Common myeloid progenitor, CD34-positive (primary cell): Measurements from ENCODE around the gene RAPGEFL1.

ENCODE experiments used
- CTCF ChIA-PET: fragments of 350-600 bp; sonication (Branson Sonifier 250); formaldehyde crosslinking; loops from one replicate; lab custom pipeline; 2021; ENCODE audit warnings: antibody characterized with exemption; lab: Charles Lee
- POLR2A ChIA-PET: fragments of 350-600 bp; sonication (Branson Sonifier 250); formaldehyde crosslinking; loops from one replicate; lab custom pipeline; 2021; ENCODE audit warnings: antibody characterized with exemption; lab: Charles Lee
- DNase-seq, 3 donors: peaks; one replicate each; pipeline versions ENCODE4 v3.0.0 to v3.0.0-alpha.2; 2013
- H3K27ac ChIP-seq, 2 experiments: 1 replicate in 1 of 2; 2 replicates in 1 of 2; pipeline ENCODE4 v1.7.0; 2013; ENCODE audit warnings: inconsistent platforms in 2 of 2, low read length in 2 of 2, mild to moderate bottlenecking in 2 of 2, low read depth in 1 of 2, moderate library complexity in 1 of 2; ENCODE audit not compliant: severe bottlenecking in 2 of 2, insufficient read depth in 1 of 2, poor library complexity in 1 of 2
- H3K27me3 ChIP-seq, 5 experiments: replicated peaks in 2 of 5; 1 replicate in 3 of 5; 2 replicates in 2 of 5; pipeline versions ENCODE4 v1.6.1 to v1.7.0; 2013; ENCODE audit warnings: low read length in 4 of 5, mild to moderate bottlenecking in 2 of 5, moderate library complexity in 2 of 5, inconsistent platforms in 1 of 5; ENCODE audit not compliant: insufficient read depth in 5 of 5, control insufficient read depth in 4 of 5
- H3K36me3 ChIP-seq, 4 experiments: 1 replicate in 2 of 4; 2 replicates in 2 of 4; pipeline versions ENCODE4 v1.6.1 to v1.7.0; 2013; ENCODE audit warnings: low read length in 3 of 4, control low read depth in 1 of 4, mild to moderate bottlenecking in 1 of 4; ENCODE audit not compliant: control insufficient read depth in 4 of 4, insufficient read depth in 4 of 4
- H3K4me1 ChIP-seq, 4 experiments: 1 replicate in 3 of 4; 2 replicates in 1 of 4; pipeline versions ENCODE4 v1.6.1 to v1.7.1; 2013; ENCODE audit warnings: low read length in 3 of 4, mild to moderate bottlenecking in 3 of 4, control low read depth in 1 of 4, inconsistent platforms in 1 of 4, moderate library complexity in 1 of 4; ENCODE audit not compliant: control insufficient read depth in 4 of 4, insufficient read depth in 4 of 4; ENCODE audit errors: control extremely low read depth in 1 of 4
- H3K4me3 ChIP-seq, 7 experiments: 1 replicate in 4 of 7; 2 replicates in 3 of 7; pipeline versions ENCODE4 v1.5.1 to v1.7.0; 2013; ENCODE audit warnings: mild to moderate bottlenecking in 7 of 7, low read length in 6 of 7, moderate library complexity in 6 of 7, inconsistent platforms in 2 of 7, low read depth in 2 of 7, control low read depth in 1 of 7; ENCODE audit not compliant: insufficient read depth in 4 of 7, control insufficient read depth in 1 of 7; ENCODE audit errors: extremely low read depth in 1 of 7
- H3K9me3 ChIP-seq, 5 experiments: 1 replicate in 4 of 5; 2 replicates in 1 of 5; pipeline versions ENCODE4 v1.6.1 to v1.7.1; 2013; ENCODE audit warnings: low read length in 4 of 5, mild to moderate bottlenecking in 2 of 5, inconsistent platforms in 1 of 5, low read depth in 1 of 5, moderate library complexity in 1 of 5; ENCODE audit not compliant: control insufficient read depth in 4 of 5, insufficient read depth in 2 of 5; ENCODE audit errors: control extremely low read depth in 1 of 5
- WGBS: methylation state at CpG from one replicate; pipeline ENCODE4 v1.1.5; 2013; ENCODE audit not compliant: insufficient coverage; 5-methylcytosine and 5-hydroxymethylcytosine counted together

Gene RAPGEFL1

GRCh38 chr17:40187238-40187637, 10.0 kb downstream of the RAPGEFL1 start:
- POLR2A ChIA-PET, result no interaction called here
- 100% methylated on average over 3 of the region's 3 CpGs for WGBS
- Histone ChIP-seq H3K27me3 (peaks cover 0 to 2% (median 0%) of the 10 kb centered on the region in 5 experiments), H3K9me3 (no peaks in the 10 kb centered on the region), H3K4me1 (peaks cover 0 to 17% (median 12%) of the 10 kb centered on the region in 4 experiments), H3K27ac (no peak overlapping the region), H3K4me3 (no peak overlapping the region), H3K36me3 (peaks cover 0 to 2% (median 0%) of the 10 kb centered on the region in 4 experiments)
- CTCF ChIA-PET, result no interaction called here
- no peak for DNase-seq

GRCh38 chr17:40188694-40189093, 11.4 kb downstream of the RAPGEFL1 start:
- WGBS, result 88% methylated on average over 1 of the region's 6 CpGs
- Histone ChIP-seq H3K27me3 (peaks cover 0 to 3% (median 0%) of the 10 kb centered on the region in 5 experiments), H3K4me1 (peaks cover 0 to 21% (median 12%) of the 10 kb centered on the region in 4 experiments), H3K9me3 (no peaks in the 10 kb centered on the region), H3K27ac (no peak overlapping the region), H3K4me3 (no peak overlapping the region), H3K36me3 (peaks cover 0 to 2% (median 0%) of the 10 kb centered on the region in 4 experiments)
- DNase-seq, result no peak
- ChIA-PET POLR2A (no interaction called here), CTCF (interaction anchor here (1.1 to 8.2 kb wide), 8 partner anchors 7 to 173 kb away, joined by 3 to 70 read pairs (median 7); partner anchors contain the start of gene CSF3)

GRCh38 chr17:40190197-40191021, 13.1 kb downstream of the RAPGEFL1 start:
- H3K4me1 ChIP-seq, result peaks cover 0 to 29% (median 12%) of the 10 kb centered on the region in 4 experiments
- H3K9me3 ChIP-seq, result no peaks in the 10 kb centered on the region
- POLR2A ChIA-PET, result interaction anchor here (0.5 kb wide), 1 partner anchor 13 kb away, joined by 3 read pairs; no protein-coding TSS in a partner anchor
- 43% methylated on average over 12 of the region's 15 CpGs for WGBS
- DNase-seq, result peak; percentile 56 to 79 (median 74)
- CTCF ChIA-PET, result interaction anchor here (0.7 to 8.2 kb wide), 17 partner anchors 9 to 178 kb away, joined by 3 to 70 read pairs (median 6); partner anchors contain the start of gene CSF3
- H3K27me3 ChIP-seq, result peaks cover 0 to 3% (median 0%) of the 10 kb centered on the region in 5 experiments
- no peak overlapping the region for H3K27ac ChIP-seq
- H3K36me3 ChIP-seq, result peaks cover 0 to 2% (median 0%) of the 10 kb centered on the region in 4 experiments
- H3K4me3 ChIP-seq, result peak overlapping the region in 6 of 7 experiments; percentile 13 to 84 (median 76)

GRCh38 chr17:40191237-40192208, 14.3 kb downstream of the RAPGEFL1 start:
- POLR2A ChIA-PET, result interaction anchor here (0.6 to 0.9 kb wide), 2 partner anchors 13 to 93 kb away, joined by 3 to 5 read pairs; no protein-coding TSS in a partner anchor
- peak; percentile 73 to 78 (median 75) for DNase-seq
- peak overlapping the region; percentile 30 to 84 (median 75) for H3K4me3 ChIP-seq
- H3K4me1 ChIP-seq, result peaks cover 0 to 29% (median 12%) of the 10 kb centered on the region in 4 experiments
- peaks cover 0 to 3% (median 0%) of the 10 kb centered on the region in 5 experiments for H3K27me3 ChIP-seq
- H3K9me3 ChIP-seq, result no peaks in the 10 kb centered on the region
- under 1% methylated on average over 50 of the region's 60 CpGs for WGBS
- peaks cover 0 to 2% (median 0%) of the 10 kb centered on the region in 4 experiments for H3K36me3 ChIP-seq
- CTCF ChIA-PET, result interaction anchor here (0.6 to 8.2 kb wide), 24 partner anchors 9 to 705 kb away, joined by 3 to 70 read pairs (median 4); partner anchors contain the start of gene WIPF2
- no peak overlapping the region for H3K27ac ChIP-seq

GRCh38 chr17:40192961-40193360, 15.7 kb downstream of the RAPGEFL1 start:
- CTCF ChIA-PET, result interaction anchor here (0.9 to 8.2 kb wide), 13 partner anchors 9 to 118 kb away, joined by 3 to 70 read pairs (median 7); partner anchors contain the start of gene WIPF2
- WGBS, result 100% methylated on average over 1 of the region's 2 CpGs

GRCh38 chr17:40194821-40195220, 17.6 kb downstream of the RAPGEFL1 start:
- no CpG with 5 or more reads among the region's 2 CpGs for whole genome bisulfite sequencing
- ChIA-PET CTCF (interaction anchor here (8.2 kb wide), 1 partner anchor 13 kb away, joined by 70 read pairs; no protein-coding TSS in a partner anchor), POLR2A (interaction anchor here (0.6 kb wide), 1 partner anchor 50 kb away, joined by 3 read pairs; no protein-coding TSS in a partner anchor)
- Histone ChIP-seq H3K4me1 (peaks cover 0 to 29% (median 12%) of the 10 kb centered on the region in 4 experiments), H3K27ac (no peak overlapping the region), H3K4me3 (no peak overlapping the region), H3K36me3 (no peaks in the 10 kb centered on the region), H3K27me3 (peaks cover 0 to 3% (median 0%) of the 10 kb centered on the region in 5 experiments), H3K9me3 (no peaks in the 10 kb centered on the region)
- no peak for DNase-seq

More at GRCh38 chr17:40192961-40193360, 15.7 kb downstream of the RAPGEFL1 start:
- peaks cover 0 to 2% (median 0%) of the 10 kb centered on the region in 4 experiments for H3K36me3 ChIP-seq
- peaks cover 0 to 3% (median 0%) of the 10 kb centered on the region in 5 experiments for H3K27me3 ChIP-seq
- no peak overlapping the region for H3K4me3 ChIP-seq
- peaks cover 0 to 29% (median 12%) of the 10 kb centered on the region in 4 experiments for H3K4me1 ChIP-seq
- H3K27ac ChIP-seq, result no peak overlapping the region
- no peak for DNase-seq
- no peaks in the 10 kb centered on the region for H3K9me3 ChIP-seq
- POLR2A ChIA-PET, result interaction anchor here (0.6 kb wide), 1 partner anchor 84 kb away, joined by 6 read pairs; no protein-coding TSS in a partner anchor
